Measurements from ENCODE around the gene CHRNE. TPM values are rescaled to one million over a fixed set of nuclear protein-coding genes. Genes with fewer than 3 reads are reported as not detected.

CHRNE gene
- total and polyA plus RNA-seq, 2 experiments from 2014 or later = 0.24 to 1.2 TPM

GRCh38 chr17:4938688-4939545 lies 36.0 kb upstream of the CHRNE start (continued):
- TF ChIP-seq, protein P1, sequence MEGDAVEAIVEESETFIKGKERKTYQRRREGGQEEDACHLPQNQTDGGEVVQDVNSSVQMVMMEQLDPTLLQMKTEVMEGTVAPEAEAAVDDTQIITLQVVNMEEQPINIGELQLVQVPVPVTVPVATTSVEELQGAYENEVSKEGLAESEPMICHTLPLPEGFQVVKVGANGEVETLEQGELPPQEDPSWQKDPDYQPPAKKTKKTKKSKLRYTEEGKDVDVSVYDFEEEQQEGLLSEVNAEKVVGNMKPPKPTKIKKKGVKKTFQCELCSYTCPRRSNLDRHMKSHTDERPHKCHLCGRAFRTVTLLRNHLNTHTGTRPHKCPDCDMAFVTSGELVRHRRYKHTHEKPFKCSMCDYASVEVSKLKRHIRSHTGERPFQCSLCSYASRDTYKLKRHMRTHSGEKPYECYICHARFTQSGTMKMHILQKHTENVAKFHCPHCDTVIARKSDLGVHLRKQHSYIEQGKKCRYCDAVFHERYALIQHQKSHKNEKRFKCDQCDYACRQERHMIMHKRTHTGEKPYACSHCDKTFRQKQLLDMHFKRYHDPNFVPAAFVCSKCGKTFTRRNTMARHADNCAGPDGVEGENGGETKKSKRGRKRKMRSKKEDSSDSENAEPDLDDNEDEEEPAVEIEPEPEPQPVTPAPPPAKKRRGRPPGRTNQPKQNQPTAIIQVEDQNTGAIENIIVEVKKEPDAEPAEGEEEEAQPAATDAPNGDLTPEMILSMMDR (conservative IDR thresholded peaks at IDR 0.05; ENCODE audit: low read depth in 2 of 2) = no peak
- TF ChIP-seq STAT1 (IDR thresholded peaks at IDR 0.05; ENCODE audit: unreplicated experiment) (no peak), ZNF331 (CRISPR knock-in tag; IDR thresholded peaks at IDR 0.05; ENCODE audit: low read depth) (no peak), ZNF114 (CRISPR knock-in tag; IDR thresholded peaks at IDR 0.05) (no peak), EZH2phosphoT487 (IDR thresholded peaks at IDR 0.05; ENCODE audit: unreplicated experiment) (no peak), JUNB (IDR thresholded peaks at IDR 0.05; ENCODE audit: unreplicated experiment) (no peak), POLR2AphosphoS5 (IDR thresholded peaks at IDR 0.05; ENCODE audit: low read depth) (no peak), EZH2 (IDR thresholded peaks at IDR 0.05; ENCODE audit: low read depth, unreplicated experiment) (no peak), NANOG (IDR thresholded peaks at IDR 0.05; ENCODE audit: borderline replicate concordance) (no peak)
- TF ChIP-seq, protein P2, sequence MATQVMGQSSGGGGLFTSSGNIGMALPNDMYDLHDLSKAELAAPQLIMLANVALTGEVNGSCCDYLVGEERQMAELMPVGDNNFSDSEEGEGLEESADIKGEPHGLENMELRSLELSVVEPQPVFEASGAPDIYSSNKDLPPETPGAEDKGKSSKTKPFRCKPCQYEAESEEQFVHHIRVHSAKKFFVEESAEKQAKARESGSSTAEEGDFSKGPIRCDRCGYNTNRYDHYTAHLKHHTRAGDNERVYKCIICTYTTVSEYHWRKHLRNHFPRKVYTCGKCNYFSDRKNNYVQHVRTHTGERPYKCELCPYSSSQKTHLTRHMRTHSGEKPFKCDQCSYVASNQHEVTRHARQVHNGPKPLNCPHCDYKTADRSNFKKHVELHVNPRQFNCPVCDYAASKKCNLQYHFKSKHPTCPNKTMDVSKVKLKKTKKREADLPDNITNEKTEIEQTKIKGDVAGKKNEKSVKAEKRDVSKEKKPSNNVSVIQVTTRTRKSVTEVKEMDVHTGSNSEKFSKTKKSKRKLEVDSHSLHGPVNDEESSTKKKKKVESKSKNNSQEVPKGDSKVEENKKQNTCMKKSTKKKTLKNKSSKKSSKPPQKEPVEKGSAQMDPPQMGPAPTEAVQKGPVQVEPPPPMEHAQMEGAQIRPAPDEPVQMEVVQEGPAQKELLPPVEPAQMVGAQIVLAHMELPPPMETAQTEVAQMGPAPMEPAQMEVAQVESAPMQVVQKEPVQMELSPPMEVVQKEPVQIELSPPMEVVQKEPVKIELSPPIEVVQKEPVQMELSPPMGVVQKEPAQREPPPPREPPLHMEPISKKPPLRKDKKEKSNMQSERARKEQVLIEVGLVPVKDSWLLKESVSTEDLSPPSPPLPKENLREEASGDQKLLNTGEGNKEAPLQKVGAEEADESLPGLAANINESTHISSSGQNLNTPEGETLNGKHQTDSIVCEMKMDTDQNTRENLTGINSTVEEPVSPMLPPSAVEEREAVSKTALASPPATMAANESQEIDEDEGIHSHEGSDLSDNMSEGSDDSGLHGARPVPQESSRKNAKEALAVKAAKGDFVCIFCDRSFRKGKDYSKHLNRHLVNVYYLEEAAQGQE (IDR thresholded peaks at IDR 0.05; ENCODE audit: unreplicated experiment) = no peak
- TF ChIP-seq, protein P3, sequence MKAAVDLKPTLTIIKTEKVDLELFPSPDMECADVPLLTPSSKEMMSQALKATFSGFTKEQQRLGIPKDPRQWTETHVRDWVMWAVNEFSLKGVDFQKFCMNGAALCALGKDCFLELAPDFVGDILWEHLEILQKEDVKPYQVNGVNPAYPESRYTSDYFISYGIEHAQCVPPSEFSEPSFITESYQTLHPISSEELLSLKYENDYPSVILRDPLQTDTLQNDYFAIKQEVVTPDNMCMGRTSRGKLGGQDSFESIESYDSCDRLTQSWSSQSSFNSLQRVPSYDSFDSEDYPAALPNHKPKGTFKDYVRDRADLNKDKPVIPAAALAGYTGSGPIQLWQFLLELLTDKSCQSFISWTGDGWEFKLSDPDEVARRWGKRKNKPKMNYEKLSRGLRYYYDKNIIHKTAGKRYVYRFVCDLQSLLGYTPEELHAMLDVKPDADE (IDR thresholded peaks at IDR 0.05) = no peak

DNA sequence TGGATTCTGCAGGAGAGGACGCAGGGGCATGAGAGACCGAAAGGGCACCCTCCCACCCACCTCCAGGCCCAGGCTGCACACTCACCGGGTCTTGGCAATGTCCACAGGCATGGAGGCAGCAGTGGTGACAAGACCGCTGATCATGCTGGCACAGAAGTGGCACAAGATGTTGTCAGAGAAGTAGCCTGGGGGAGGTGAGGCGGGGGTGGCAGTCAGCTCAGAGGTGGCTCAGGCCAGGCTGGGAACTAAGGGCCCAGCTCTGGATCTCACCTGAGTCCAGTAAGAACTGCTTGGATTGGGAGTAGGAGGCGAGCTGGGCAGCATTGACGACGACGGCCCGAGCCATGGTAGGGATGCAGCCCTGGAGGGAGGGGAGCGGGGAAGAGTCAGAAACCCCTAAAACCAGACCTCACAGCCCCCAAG lies 35.2 kb upstream of the CHRNE start:
- Mint-ChIP-seq H3K27ac (peak overlapping the region; percentile 56; the same call in 1 of the 2 replicates), H3K4me3 (peak overlapping the region; percentile 92), H3K9me3 (no peaks in the 10 kb centered on the region), H3K27me3 (ENCODE audit: insufficient read depth, low read depth, poor library complexity) (peaks cover 15% of the 10 kb centered on the region), H3K36me3 (ENCODE audit: low read depth) (peaks cover 60% of the 10 kb centered on the region), H3K4me1 (peaks cover 37% of the 10 kb centered on the region)
- no peak overlapping the region for H3K4me3 ChIP-seq
- H4K20me1 ChIP-seq (replicated peaks; ENCODE audit: insufficient read depth) = peaks cover 12% of the 10 kb centered on the region; the same call in 1 of the 2 replicates
- H3K9me2 ChIP-seq (ENCODE audit: insufficient read depth) = no peaks in the 10 kb centered on the region
- no peaks in the 10 kb centered on the region for H3K27me3 ChIP-seq (ENCODE audit: insufficient read depth)
- ATAC-seq = no peak
- no peak for DNase-seq (ENCODE audit: low spot score)
- H3K4me2 ChIP-seq = peak overlapping the region; percentile 100
- H3K4me1 ChIP-seq (ENCODE audit: insufficient read depth) = peaks cover 16% of the 10 kb centered on the region
- no peaks in the 10 kb centered on the region; the same call in 1 of the 2 replicates for H3K36me3 ChIP-seq (ENCODE audit: insufficient read depth)
- peaks cover 28% of the 10 kb centered on the region for H3F3A ChIP-seq (replicated peaks; ENCODE audit: low read depth)
- peaks cover 27% of the 10 kb centered on the region for H3K79me2 ChIP-seq (replicated peaks; ENCODE audit: insufficient read depth)
- H2AFZ ChIP-seq = no peak overlapping the region
- no peak overlapping the region for H3K27ac ChIP-seq (ENCODE audit: low read depth)
- no peak for TF ChIP-seq EZH2phosphoT487 (IDR thresholded peaks at IDR 0.05; ENCODE audit: unreplicated experiment)
- no peak for TF ChIP-seq POLR2AphosphoS5 (IDR thresholded peaks at IDR 0.05; ENCODE audit: low read depth)
- no peak for TF ChIP-seq NANOG (IDR thresholded peaks at IDR 0.05; ENCODE audit: borderline replicate concordance)
- TF ChIP-seq CREB1 (CRISPR knock-in tag; IDR thresholded peaks at IDR 0.05; ENCODE audit: low read depth) = no peak
- TF ChIP-seq, protein P1 (conservative IDR thresholded peaks at IDR 0.05; ENCODE audit: low read depth in 2 of 2) = no peak
